SH-SY5Y (cell line): Measurements from ENCODE around the gene HMX3.

Source experiments
- GATA2 ChIP-seq: IDR thresholded peaks from 2 replicates; pipeline ENCODE4 v1.6.1; 2011; ENCODE audit warnings: mild to moderate bottlenecking, low read depth, low read length
- GATA3 ChIP-seq: IDR thresholded peaks from 2 replicates; pipeline ENCODE4 v1.6.1; 2011; ENCODE audit warnings: low read depth, mild to moderate bottlenecking, low read length, moderate library complexity

DNA sequence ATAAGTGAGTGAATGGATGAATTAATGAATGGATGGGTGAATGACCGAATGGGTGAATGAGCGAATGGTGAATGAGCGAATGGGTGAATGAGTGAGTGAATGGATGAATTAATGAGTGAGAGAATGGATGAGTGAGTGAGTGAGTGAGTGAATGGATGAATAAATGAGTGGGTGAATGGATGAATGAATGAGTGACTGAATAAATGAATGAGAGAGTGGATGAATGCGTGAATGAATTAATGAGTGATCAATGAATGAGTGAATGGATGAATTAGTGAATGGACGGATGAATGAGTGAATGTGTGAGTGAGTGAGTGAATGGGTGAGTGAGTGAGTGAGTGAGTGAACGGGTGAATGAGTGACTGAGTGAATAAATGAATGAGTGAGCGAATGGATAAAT, 49.5 kb upstream of the HMX3 start:
- TF ChIP-seq GATA2, result no peak
- no peak for TF ChIP-seq GATA3
